Measurements from ENCODE around the gene TESPA1.

- TF ChIP-seq CTCF (IDR thresholded peaks at IDR 0.05) (no peak), ZFX (IDR thresholded peaks at IDR 0.05; ENCODE audit: borderline replicate concordance) (no peak)
These were observed 47.8 kb downstream of the TESPA1 start for GRCh38 chr12:54936736-54937135.

All from 22Rv1 (cell line).